ENCODE results near the gene GCNT1.
"Not testable (repeated sequence)": the region's sequence is repeated elsewhere in the genome, so short reads cannot be mapped to it uniquely, and the experiment has no call there.

The GCNT1 gene

GRCh38 chr9:76474419-76474818 is 15.4 kb downstream of the GCNT1 start:
- H3K4me1 ChIP-seq (ENCODE audit: insufficient read depth, low read length) = no peaks in the 10 kb centered on the region
- no peak overlapping the region for H2AFZ ChIP-seq (ENCODE audit: low read depth, low read length)
- TF ChIP-seq, protein P1, sequence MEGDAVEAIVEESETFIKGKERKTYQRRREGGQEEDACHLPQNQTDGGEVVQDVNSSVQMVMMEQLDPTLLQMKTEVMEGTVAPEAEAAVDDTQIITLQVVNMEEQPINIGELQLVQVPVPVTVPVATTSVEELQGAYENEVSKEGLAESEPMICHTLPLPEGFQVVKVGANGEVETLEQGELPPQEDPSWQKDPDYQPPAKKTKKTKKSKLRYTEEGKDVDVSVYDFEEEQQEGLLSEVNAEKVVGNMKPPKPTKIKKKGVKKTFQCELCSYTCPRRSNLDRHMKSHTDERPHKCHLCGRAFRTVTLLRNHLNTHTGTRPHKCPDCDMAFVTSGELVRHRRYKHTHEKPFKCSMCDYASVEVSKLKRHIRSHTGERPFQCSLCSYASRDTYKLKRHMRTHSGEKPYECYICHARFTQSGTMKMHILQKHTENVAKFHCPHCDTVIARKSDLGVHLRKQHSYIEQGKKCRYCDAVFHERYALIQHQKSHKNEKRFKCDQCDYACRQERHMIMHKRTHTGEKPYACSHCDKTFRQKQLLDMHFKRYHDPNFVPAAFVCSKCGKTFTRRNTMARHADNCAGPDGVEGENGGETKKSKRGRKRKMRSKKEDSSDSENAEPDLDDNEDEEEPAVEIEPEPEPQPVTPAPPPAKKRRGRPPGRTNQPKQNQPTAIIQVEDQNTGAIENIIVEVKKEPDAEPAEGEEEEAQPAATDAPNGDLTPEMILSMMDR (IDR thresholded peaks at IDR 0.05; ENCODE audit: borderline replicate concordance, extremely low read depth, low read length, poor library complexity, severe bottlenecking) = no peak
- TF ChIP-seq EZH2 (IDR thresholded peaks at IDR 0.05; ENCODE audit: borderline replicate concordance, low read depth, low read length, severe bottlenecking) = no peak
- no peak overlapping the region for H3K4me2 ChIP-seq (ENCODE audit: insufficient read depth, low read length)
- no peak overlapping the region for H3K4me3 ChIP-seq (ENCODE audit: low read depth in 1 of 2, low read length in 2 of 2)
- H3K27ac ChIP-seq (ENCODE audit: low read length) = no peak overlapping the region
- no peaks in the 10 kb centered on the region for H3K27me3 ChIP-seq (ENCODE audit: insufficient read depth, low read length, poor library complexity)
- no peak overlapping the region for H3K9ac ChIP-seq (ENCODE audit: low read depth, low read length)
- no peaks in the 10 kb centered on the region for H3K9me3 ChIP-seq (ENCODE audit: insufficient read depth, low read length, severe bottlenecking)
- ATAC-seq (ENCODE audit: insufficient read depth, low read depth) = no peak
- no peaks in the 10 kb centered on the region for H3K36me3 ChIP-seq (ENCODE audit: insufficient read depth, low read length)
- no peak for DNase-seq
- no peaks in the 10 kb centered on the region for H3K79me2 ChIP-seq (ENCODE audit: insufficient read depth, low read length)
- H4K20me1 ChIP-seq (ENCODE audit: insufficient read depth, low read length) = no peaks in the 10 kb centered on the region

DNA sequence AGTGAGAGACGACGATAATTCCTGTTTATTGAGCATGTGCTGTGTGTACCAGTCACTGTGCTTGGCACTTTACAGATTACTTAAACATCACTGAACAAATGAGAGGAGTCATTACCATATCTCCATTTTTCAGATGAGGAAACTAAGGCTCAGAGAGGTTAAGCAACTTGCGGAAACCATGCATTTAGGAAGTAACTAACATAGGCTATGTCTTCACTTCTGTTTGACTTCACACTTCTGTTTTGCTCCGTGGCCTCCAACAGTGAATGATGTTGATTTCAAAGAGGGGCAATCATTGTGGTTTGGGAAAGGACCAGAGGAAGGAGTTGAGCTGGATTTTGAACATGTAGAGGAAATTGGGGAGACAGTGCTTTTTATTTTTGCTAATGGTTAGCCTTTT is 16.7 kb downstream of the GCNT1 start:
- Histone ChIP-seq H3K27me3 (ENCODE audit: insufficient read depth, low read length, poor library complexity) (no peaks in the 10 kb centered on the region), H3K79me2 (ENCODE audit: insufficient read depth, low read length) (no peaks in the 10 kb centered on the region), H3K4me3 (ENCODE audit: low read depth in 1 of 2, low read length in 2 of 2) (no peak overlapping the region), H3K9me3 (ENCODE audit: insufficient read depth, low read length, severe bottlenecking) (no peaks in the 10 kb centered on the region), H3K36me3 (ENCODE audit: insufficient read depth, low read length) (no peaks in the 10 kb centered on the region), H3K9ac (ENCODE audit: low read depth, low read length) (no peak overlapping the region), H2AFZ (ENCODE audit: low read depth, low read length) (no peak overlapping the region), H4K20me1 (ENCODE audit: insufficient read depth, low read length) (no peaks in the 10 kb centered on the region), H3K27ac (ENCODE audit: low read length) (no peak overlapping the region), H3K4me1 (ENCODE audit: insufficient read depth, low read length) (no peaks in the 10 kb centered on the region), H3K4me2 (ENCODE audit: insufficient read depth, low read length) (no peak overlapping the region)
- ATAC-seq (ENCODE audit: insufficient read depth, low read depth) (no peak), DNase-seq (no peak)
- TF ChIP-seq EZH2 (IDR thresholded peaks at IDR 0.05; ENCODE audit: borderline replicate concordance, low read depth, low read length, severe bottlenecking) = no peak
- TF ChIP-seq, protein P1 (IDR thresholded peaks at IDR 0.05; ENCODE audit: borderline replicate concordance, extremely low read depth, low read length, poor library complexity, severe bottlenecking) = no peak

GRCh38 chr9:76477818-76478217 is 18.8 kb downstream of the GCNT1 start:
- H3K27me3 ChIP-seq (ENCODE audit: insufficient read depth, low read length, poor library complexity) = not testable (repeated sequence)

DNA sequence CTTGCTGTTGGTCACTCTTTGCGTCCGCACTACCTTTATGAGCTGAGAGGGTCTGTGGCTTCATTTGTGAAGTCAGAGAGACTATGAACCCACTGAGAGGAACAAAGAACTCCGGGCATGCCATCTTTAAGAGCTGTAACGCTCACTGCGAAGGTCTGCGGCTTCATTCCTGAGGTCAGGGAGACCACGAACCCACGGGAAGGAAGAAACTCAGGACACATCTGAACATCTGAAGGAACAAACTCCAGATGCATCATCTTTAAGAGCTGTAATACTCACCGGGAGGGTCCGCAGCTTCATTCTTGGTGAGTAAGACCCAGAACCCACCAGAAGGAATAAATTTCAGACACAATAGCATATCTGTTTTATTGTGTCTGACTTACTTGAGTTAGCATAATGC is 19.2 kb downstream of the GCNT1 start:
- no peaks in the 10 kb centered on the region for H4K20me1 ChIP-seq (ENCODE audit: insufficient read depth, low read length)
- H2AFZ ChIP-seq (ENCODE audit: low read depth, low read length) = no peak overlapping the region
- H3K4me2 ChIP-seq (ENCODE audit: insufficient read depth, low read length) = no peak overlapping the region
- no peak overlapping the region for H3K4me3 ChIP-seq (ENCODE audit: low read depth in 1 of 2, low read length in 2 of 2)
- no peaks in the 10 kb centered on the region for H3K27me3 ChIP-seq (ENCODE audit: insufficient read depth, low read length, poor library complexity)
- no peaks in the 10 kb centered on the region for H3K9me3 ChIP-seq (ENCODE audit: insufficient read depth, low read length, severe bottlenecking)
- no peak overlapping the region for H3K9ac ChIP-seq (ENCODE audit: low read depth, low read length)
- ATAC-seq (ENCODE audit: insufficient read depth, low read depth) = no peak
- DNase-seq = no peak
- H3K27ac ChIP-seq (ENCODE audit: low read length) = no peak overlapping the region
- H3K36me3 ChIP-seq (ENCODE audit: insufficient read depth, low read length) = no peaks in the 10 kb centered on the region
- TF ChIP-seq EZH2 (IDR thresholded peaks at IDR 0.05; ENCODE audit: borderline replicate concordance, low read depth, low read length, severe bottlenecking) = no peak
- TF ChIP-seq, protein P1 (IDR thresholded peaks at IDR 0.05; ENCODE audit: borderline replicate concordance, extremely low read depth, low read length, poor library complexity, severe bottlenecking) = no peak
- no peaks in the 10 kb centered on the region for H3K79me2 ChIP-seq (ENCODE audit: insufficient read depth, low read length)
- no peaks in the 10 kb centered on the region for H3K4me1 ChIP-seq (ENCODE audit: insufficient read depth, low read length)

More at GRCh38 chr9:76477818-76478217, 18.8 kb downstream of the GCNT1 start:
- not testable (repeated sequence) for H2AFZ ChIP-seq (ENCODE audit: low read depth, low read length); H3K79me2 ChIP-seq (ENCODE audit: insufficient read depth, low read length); H3K4me3 ChIP-seq (ENCODE audit: low read depth in 1 of 2, low read length in 2 of 2); ATAC-seq (ENCODE audit: insufficient read depth, low read depth); DNase-seq; H4K20me1 ChIP-seq (ENCODE audit: insufficient read depth, low read length); H3K9me3 ChIP-seq (ENCODE audit: insufficient read depth, low read length, severe bottlenecking); H3K27ac ChIP-seq (ENCODE audit: low read length); H3K4me1 ChIP-seq (ENCODE audit: insufficient read depth, low read length); H3K36me3 ChIP-seq (ENCODE audit: insufficient read depth, low read length); H3K4me2 ChIP-seq (ENCODE audit: insufficient read depth, low read length); H3K9ac ChIP-seq (ENCODE audit: low read depth, low read length)

DNA sequence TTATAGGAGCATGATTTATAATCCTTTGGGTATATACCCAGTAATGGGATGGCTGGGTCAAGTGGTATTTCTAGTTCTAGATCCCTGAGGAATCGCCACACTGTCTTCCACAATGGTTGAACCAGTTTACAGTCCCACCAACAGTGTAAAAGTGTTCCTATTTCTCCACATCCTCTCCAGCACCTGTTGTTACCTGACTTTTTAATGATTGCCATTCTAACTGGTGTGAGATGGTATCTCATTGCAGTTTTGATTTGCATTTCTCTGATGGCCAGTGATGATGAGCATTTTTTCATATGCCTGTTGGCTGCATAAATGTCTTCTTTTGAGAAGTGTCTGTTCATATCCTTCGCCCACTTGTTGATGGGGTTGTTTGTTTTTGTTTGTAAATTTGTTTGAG is 20.4 kb downstream of the GCNT1 start:
- not testable (repeated sequence) for H3K27me3 ChIP-seq (ENCODE audit: insufficient read depth, low read length, poor library complexity); H3K4me1 ChIP-seq (ENCODE audit: insufficient read depth, low read length); H3K79me2 ChIP-seq (ENCODE audit: insufficient read depth, low read length); H3K4me2 ChIP-seq (ENCODE audit: insufficient read depth, low read length); H3K27ac ChIP-seq (ENCODE audit: low read length); H2AFZ ChIP-seq (ENCODE audit: low read depth, low read length); H3K9ac ChIP-seq (ENCODE audit: low read depth, low read length); H3K9me3 ChIP-seq (ENCODE audit: insufficient read depth, low read length, severe bottlenecking); ATAC-seq (ENCODE audit: insufficient read depth, low read depth); H4K20me1 ChIP-seq (ENCODE audit: insufficient read depth, low read length); H3K4me3 ChIP-seq (ENCODE audit: low read depth in 1 of 2, low read length in 2 of 2); H3K36me3 ChIP-seq (ENCODE audit: insufficient read depth, low read length); DNase-seq
